AG20443 (cell line): ENCODE data around the gene ZNF672.
"Not testable (repeated sequence)": the region's sequence is repeated elsewhere in the genome, so short reads cannot be mapped to it uniquely, and the experiment has no call there.

Source experiments
- DNase-seq: peaks from one replicate; pipeline ENCODE4 v3.0.0; 2012; ENCODE audit warnings: low spot score, mixed read lengths

ZNF672 gene

GRCh38 chr1:248855580-248855979 is 17.6 kb downstream of the ZNF672 start:
- no peak for DNase-seq

GRCh38 chr1:248856176-248856575 is 18.2 kb downstream of the ZNF672 start:
- no peak for DNase-seq

GRCh38 chr1:248857201-248857600 is 19.2 kb downstream of the ZNF672 start:
- no peak for DNase-seq

- no peak for DNase-seq
Observed at GRCh38 chr1:248857749-248858095, 19.7 kb downstream of the ZNF672 start.

GRCh38 chr1:248858096-248858890 is 20.3 kb downstream of the ZNF672 start:
- peak; percentile 84 for DNase-seq

- DNase-seq, result peak; percentile 99
Observed at GRCh38 chr1:248858891-248859889, 21.2 kb downstream of the ZNF672 start, which contains the start of gene ZNF692. Gene ZNF692 (minus strand): TSS chr1:248859085. CDS start chr1:248858309, 776 bp downstream.

GRCh38 chr1:248860007-248860406 is 22.0 kb downstream of the ZNF672 start:
- no peak for DNase-seq

GRCh38 chr1:248861616-248862015 is 23.6 kb downstream of the ZNF672 start:
- DNase-seq, result no peak

- no peak for DNase-seq
Observed at GRCh38 chr1:248862695-248862997, 24.6 kb downstream of the ZNF672 start.

GRCh38 chr1:248862998-248863881 is 25.2 kb downstream of the ZNF672 start:
- DNase-seq, result peak; percentile 78

- DNase-seq, result no peak
Observed at GRCh38 chr1:248871837-248872401, 33.9 kb downstream of the ZNF672 start.

- peak; percentile 61 for DNase-seq
Observed at GRCh38 chr1:248872752-248873408, 34.9 kb downstream of the ZNF672 start.

- peak; percentile 92 for DNase-seq
Observed at GRCh38 chr1:248873409-248873992, 35.5 kb downstream of the ZNF672 start.

GRCh38 chr1:248873993-248874533 is 36.0 kb downstream of the ZNF672 start:
- no peak for DNase-seq

GRCh38 chr1:248881261-248881660 is 43.2 kb downstream of the ZNF672 start:
- DNase-seq, result no peak

GRCh38 chr1:248882427-248882826 is 44.4 kb downstream of the ZNF672 start:
- DNase-seq, result not testable (repeated sequence)

GRCh38 chr1:248884632-248885295 is 46.7 kb downstream of the ZNF672 start:
- DNase-seq, result no peak

- DNase-seq, result no peak
Observed at GRCh38 chr1:248885646-248886045, 47.6 kb downstream of the ZNF672 start.

GRCh38 chr1:248886237-248886895 is 48.3 kb downstream of the ZNF672 start:
- DNase-seq, result no peak
